IgD-negative memory B cell (primary cell): Measurements from ENCODE around the gene SLC41A2. TPM values are rescaled to one million over a fixed set of nuclear protein-coding genes. Genes with fewer than 3 reads are reported as not detected.

Experiments used
- H3K27ac Mint-ChIP-seq, 3 donors: one replicate each; pipeline ENCODE4 v1.8.0; 2020 to 2022; ENCODE audit warnings: mild to moderate bottlenecking in 3 of 3, mixed read lengths in 3 of 3, moderate library complexity in 1 of 3
- H3K27me3 Mint-ChIP-seq: one replicate; pipeline ENCODE4 v1.8.0; 2021; ENCODE audit warnings: mixed read lengths
- H3K36me3 Mint-ChIP-seq: one replicate; pipeline ENCODE4 v1.8.0; 2020; ENCODE audit warnings: mild to moderate bottlenecking, mixed read lengths
- H3K4me1 Mint-ChIP-seq, 3 donors: one replicate each; pipeline ENCODE4 v1.8.0; 2020 to 2022; ENCODE audit warnings: mixed read lengths in 3 of 3, mild to moderate bottlenecking in 1 of 3
- H3K4me3 Mint-ChIP-seq, 4 donors: one replicate each; pipeline ENCODE4 v1.8.0; 2020 to 2022; ENCODE audit warnings: mild to moderate bottlenecking in 4 of 4, mixed read lengths in 4 of 4, moderate library complexity in 3 of 4
- H3K9me3 Mint-ChIP-seq, 3 donors: one replicate each; pipeline ENCODE4 v1.8.0; 2020 to 2021; ENCODE audit warnings: mixed read lengths in 3 of 3, mild to moderate bottlenecking in 1 of 3
- polyA plus RNA-seq: library from polyadenylated mRNA; unstranded; fragments of 300-500 nt; fragmentation: Illumina TruSeq; gene quantifications from one replicate; pipeline ENCODE4 v1.2.3, GENCODE V29; 2021

SLC41A2 gene
- polyA plus RNA-seq, 1 donor from 2014 or later = 0.83 TPM

DNA sequence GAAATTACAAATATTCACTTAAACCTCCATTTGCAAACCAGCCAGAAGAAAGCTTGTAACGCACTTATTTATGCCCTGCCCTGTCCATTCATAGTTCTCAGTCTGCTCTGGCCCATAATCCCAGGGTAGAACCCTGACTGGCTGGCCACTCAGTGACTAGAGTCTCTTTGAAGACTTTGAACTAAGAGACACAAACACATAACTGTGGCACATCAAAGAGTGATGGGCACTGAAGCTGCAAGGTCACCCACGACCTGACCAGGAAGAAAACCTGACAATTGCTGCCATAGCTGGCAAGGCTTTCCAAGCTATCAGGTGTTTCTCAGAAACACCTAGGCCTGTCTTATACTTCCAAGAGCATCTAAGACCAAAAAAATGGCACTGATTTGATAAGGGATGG, 28.7 kb downstream of the SLC41A2 start:
- Mint-ChIP-seq H3K27me3 (no peaks in the 10 kb centered on the region), H3K4me1 (no peaks in the 10 kb centered on the region), H3K4me3 (no peak overlapping the region), H3K9me3 (no peaks in the 10 kb centered on the region), H3K36me3 (no peaks in the 10 kb centered on the region), H3K27ac (peak overlapping the region in 1 of 3 donors; percentile 62)

DNA sequence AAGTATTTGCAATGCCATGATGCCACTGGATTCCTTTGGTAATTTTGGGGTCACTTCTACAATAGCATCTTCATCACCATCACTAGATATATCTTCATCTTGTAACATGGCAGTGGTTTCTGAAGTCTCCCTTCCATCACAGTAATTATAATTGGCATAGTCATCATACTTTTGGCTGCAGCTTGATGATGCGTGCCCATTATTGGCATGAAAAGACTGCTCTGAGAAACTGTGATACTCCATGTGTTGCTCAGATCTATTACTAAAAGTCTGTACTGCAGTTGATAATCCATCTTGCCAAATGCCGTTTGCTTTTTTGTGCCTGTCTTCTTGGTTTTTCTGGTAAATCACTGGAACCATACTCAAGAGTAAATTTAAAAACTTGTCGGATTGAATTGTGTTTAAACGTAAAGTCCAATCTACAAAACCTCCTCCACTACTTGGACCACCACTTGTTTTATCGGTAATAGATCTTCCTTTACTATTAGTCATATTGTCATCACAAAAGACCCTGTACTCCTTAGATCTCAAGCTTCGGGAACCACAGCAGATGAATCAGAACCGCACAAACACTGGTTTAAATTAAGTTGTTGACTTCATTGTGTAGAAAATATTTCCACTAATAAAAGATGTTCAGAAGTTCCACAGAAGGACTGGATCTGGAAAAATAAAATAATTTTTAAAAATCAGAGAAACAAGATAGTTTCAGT, 29.9 kb downstream of the SLC41A2 start:
- Mint-ChIP-seq H3K4me1 (no peaks in the 10 kb centered on the region), H3K27me3 (no peaks in the 10 kb centered on the region), H3K4me3 (no peak overlapping the region), H3K36me3 (no peaks in the 10 kb centered on the region), H3K27ac (no peak overlapping the region), H3K9me3 (no peaks in the 10 kb centered on the region)

DNA sequence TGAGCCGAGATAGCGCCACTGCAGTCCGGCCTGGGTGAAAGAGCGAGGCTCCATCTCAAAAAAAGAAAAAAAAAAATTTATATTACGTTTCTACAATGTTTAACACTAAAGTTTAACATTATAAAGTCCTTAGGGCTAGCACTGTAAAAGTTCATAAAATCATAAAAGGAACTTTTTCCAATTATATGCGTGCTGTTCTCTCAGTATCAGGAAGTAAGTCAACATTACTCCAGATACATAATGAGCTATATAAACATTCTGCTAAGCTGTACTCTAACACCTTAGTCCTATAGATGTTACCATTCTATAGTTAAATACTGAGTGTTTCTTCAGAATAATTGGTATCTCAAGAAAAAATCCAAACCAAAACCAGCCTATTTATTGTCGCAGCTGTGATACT, 32.6 kb downstream of the SLC41A2 start:
- H3K4me1 Mint-ChIP-seq = no peaks in the 10 kb centered on the region
- no peak overlapping the region for H3K27ac Mint-ChIP-seq
- H3K9me3 Mint-ChIP-seq = peaks cover 0 to 15% (median 13%) of the 10 kb centered on the region in 3 donors
- H3K36me3 Mint-ChIP-seq = peaks cover 1% of the 10 kb centered on the region
- H3K27me3 Mint-ChIP-seq = no peaks in the 10 kb centered on the region
- no peak overlapping the region for H3K4me3 Mint-ChIP-seq

DNA sequence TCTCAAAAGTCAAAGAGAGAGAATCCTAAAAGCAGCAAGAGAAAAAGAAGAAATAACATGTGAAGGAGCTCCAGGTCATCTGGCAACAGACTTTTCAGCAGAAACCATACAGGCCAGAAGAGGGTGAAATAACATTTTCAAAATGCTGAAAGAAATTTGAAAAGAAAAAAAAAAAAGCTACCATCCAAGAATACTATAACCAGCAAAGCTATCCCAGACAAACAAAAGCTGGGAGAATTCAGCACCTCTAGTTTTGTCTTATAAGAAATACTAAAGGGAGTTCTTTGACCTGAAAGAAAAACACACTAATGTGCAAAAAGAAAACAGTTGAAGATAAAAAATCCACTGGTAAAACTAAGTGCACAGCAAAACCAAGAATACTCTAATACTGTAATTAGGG, 36.8 kb downstream of the SLC41A2 start:
- Mint-ChIP-seq H3K27me3 (no peaks in the 10 kb centered on the region), H3K4me1 (no peaks in the 10 kb centered on the region), H3K36me3 (peaks cover 1% of the 10 kb centered on the region), H3K9me3 (peaks cover 0 to 16% (median 15%) of the 10 kb centered on the region in 3 donors), H3K4me3 (no peak overlapping the region), H3K27ac (no peak overlapping the region)

DNA sequence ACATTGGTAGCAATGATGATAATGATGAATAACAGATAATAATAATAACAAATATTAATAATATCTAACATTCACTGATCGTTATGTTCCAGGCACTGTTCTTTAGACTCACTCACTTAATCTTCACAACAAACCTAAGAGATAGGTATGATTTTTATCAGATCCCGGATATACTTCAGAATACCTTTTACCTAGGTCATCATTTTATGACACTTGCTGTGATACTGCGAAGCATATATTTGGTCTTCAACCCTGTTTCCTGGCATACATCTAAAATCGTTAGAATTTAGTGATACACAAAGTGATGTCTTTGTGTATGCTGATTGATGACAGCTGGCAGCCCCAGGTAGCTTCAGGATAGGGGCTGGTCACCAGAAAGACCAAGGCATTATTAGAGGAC, 46.1 kb downstream of the SLC41A2 start:
- H3K4me3 Mint-ChIP-seq = no peak overlapping the region
- peaks cover 2% of the 10 kb centered on the region for H3K36me3 Mint-ChIP-seq
- no peaks in the 10 kb centered on the region for H3K27me3 Mint-ChIP-seq
- H3K4me1 Mint-ChIP-seq = no peaks in the 10 kb centered on the region
- H3K9me3 Mint-ChIP-seq = no peaks in the 10 kb centered on the region
- H3K27ac Mint-ChIP-seq = no peak overlapping the region

DNA sequence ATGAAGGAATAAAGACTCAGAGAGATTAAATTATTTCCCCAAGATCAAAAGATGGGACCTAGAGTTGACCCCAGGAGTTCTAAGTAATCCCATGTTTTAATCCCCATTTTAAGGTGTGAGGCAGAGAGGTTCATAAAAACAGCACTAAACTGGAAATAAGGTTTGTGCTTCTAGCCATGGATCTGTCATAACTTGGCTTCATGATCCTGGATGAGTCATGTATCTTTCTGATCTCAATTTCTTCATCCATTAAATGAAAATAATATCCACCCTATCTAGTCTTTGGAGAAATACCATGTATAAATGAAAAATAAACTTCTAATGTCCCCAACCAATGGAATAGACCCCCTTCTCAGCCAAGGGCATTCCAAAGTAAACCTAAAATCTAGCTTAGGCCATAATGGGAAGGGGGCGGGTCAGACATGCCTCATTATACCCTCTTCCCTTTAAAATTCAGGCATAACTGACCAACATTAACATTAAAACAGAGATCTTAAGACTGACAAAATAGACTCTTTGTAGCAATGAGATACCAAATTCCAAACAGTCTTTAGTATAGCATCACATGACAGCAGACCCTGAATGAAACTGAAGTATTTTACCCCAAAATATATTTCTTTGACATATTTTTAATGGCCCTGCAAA, 47.8 kb downstream of the SLC41A2 start:
- Mint-ChIP-seq H3K36me3 (peaks cover 3% of the 10 kb centered on the region), H3K9me3 (no peaks in the 10 kb centered on the region), H3K27ac (no peak overlapping the region), H3K4me1 (no peaks in the 10 kb centered on the region), H3K4me3 (no peak overlapping the region), H3K27me3 (no peaks in the 10 kb centered on the region)

DNA sequence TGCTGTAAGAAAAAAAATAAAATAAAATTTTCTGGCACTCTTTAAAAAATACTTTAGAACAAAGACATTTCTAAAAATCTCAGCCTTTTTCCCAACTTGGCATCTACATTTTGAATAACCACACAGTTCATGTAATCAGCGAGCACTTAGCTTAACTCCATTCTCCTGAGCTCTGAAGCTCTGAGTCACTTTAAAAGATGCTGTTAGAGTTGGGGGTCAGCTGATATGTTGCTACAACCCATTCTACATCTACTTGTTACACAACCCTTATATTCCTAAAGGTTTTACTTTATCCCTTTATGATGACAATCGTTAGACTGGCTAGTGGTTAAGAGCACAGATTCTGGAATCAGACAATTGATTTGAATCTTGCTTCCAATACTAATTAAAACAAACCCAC, 48.3 kb downstream of the SLC41A2 start:
- no peak overlapping the region for H3K27ac Mint-ChIP-seq
- no peaks in the 10 kb centered on the region for H3K4me1 Mint-ChIP-seq
- H3K9me3 Mint-ChIP-seq = no peaks in the 10 kb centered on the region
- peaks cover 3% of the 10 kb centered on the region for H3K36me3 Mint-ChIP-seq
- H3K27me3 Mint-ChIP-seq = no peaks in the 10 kb centered on the region
- no peak overlapping the region for H3K4me3 Mint-ChIP-seq

Other genes starting within 250 kb of the SLC41A2 start
- gene NOPCHAP1, start 28.0 kb upstream of the SLC41A2 start, polyA plus RNA-seq = 14.9 TPM
- 0.10 TPM for gene ALDH1L2, start 126.2 kb upstream of the SLC41A2 start, polyA plus RNA-seq
- 91.1 TPM for gene WASHC4, start 149.4 kb upstream of the SLC41A2 start, polyA plus RNA-seq